ENCODE measurements around the gene ABCG1.

Gene ABCG1

GRCh38 chr21:42250422-42251403 lies 31.8 kb downstream of the ABCG1 start:
- H3K36me3 ChIP-seq (replicated peaks in 1 of 2; ENCODE audit: control insufficient read depth in 2 of 2, insufficient read depth in 2 of 2, low read length in 2 of 2) = peaks cover 0 to 1% of the 10 kb centered on the region in 2 donors
- H3K18ac ChIP-seq (ENCODE audit: low read length) = no peak overlapping the region
- no peaks in the 10 kb centered on the region for H3K27me3 ChIP-seq (ENCODE audit: control insufficient read depth in 3 of 3, insufficient read depth in 3 of 3, low read depth in 1 of 3, low read length in 3 of 3)
- no peak overlapping the region for H2AFZ ChIP-seq (ENCODE audit: low read length)
- no peak overlapping the region for H4K8ac ChIP-seq (ENCODE audit: low read depth, low read length)
- H2BK5ac ChIP-seq (ENCODE audit: low read length) = no peak overlapping the region
- H3K4ac ChIP-seq (ENCODE audit: low read length) = no peak overlapping the region
- H4K91ac ChIP-seq (ENCODE audit: low read depth, low read length, poor library complexity) = no peak overlapping the region
- H2BK120ac ChIP-seq (ENCODE audit: low read depth, low read length) = no peak overlapping the region
- H3K9me3 ChIP-seq (replicated peaks in 1 of 2; ENCODE audit: control insufficient read depth in 2 of 2, insufficient read depth in 1 of 2, low read depth in 1 of 2, low read length in 2 of 2) = no peaks in the 10 kb centered on the region
- H3K4me3 ChIP-seq (ENCODE audit: low read length in 2 of 2) = no peak overlapping the region
- no peak overlapping the region for H3K23ac ChIP-seq (ENCODE audit: low read depth, low read length, poor library complexity)
- no peak overlapping the region for H3K27ac ChIP-seq (replicated peaks; ENCODE audit: low read length)
- no peak overlapping the region for H2BK15ac ChIP-seq (ENCODE audit: low read length)
- H2AK5ac ChIP-seq (ENCODE audit: low read depth, low read length) = peak overlapping the region; percentile 33
- H3K79me1 ChIP-seq (ENCODE audit: low read depth, low read length) = no peaks in the 10 kb centered on the region
- WGBS, 2 donors (ENCODE audit: extremely low coverage in 2 of 2, insufficient read length in 2 of 2, insufficient replicate concordance in 1 of 2) = no CpG with 5 or more reads among the region's 19 CpGs
- no peak overlapping the region for H3K9ac ChIP-seq (ENCODE audit: low read depth, low read length, poor library complexity)
- no peak for DNase-seq (ENCODE audit: low spot score)
- H2BK12ac ChIP-seq (ENCODE audit: low read length) = no peak overlapping the region
- no peak overlapping the region for H3K4me2 ChIP-seq (ENCODE audit: insufficient read depth, low read length, poor library complexity, severe bottlenecking)
- H3K4me1 ChIP-seq (ENCODE audit: control insufficient read depth in 2 of 2, insufficient read depth in 1 of 2, low read depth in 1 of 2, low read length in 2 of 2) = peaks cover 0 to 8% of the 10 kb centered on the region in 2 donors
- H3K14ac ChIP-seq (ENCODE audit: low read length) = no peak overlapping the region

- H3K9me3 ChIP-seq (replicated peaks in 1 of 2; ENCODE audit: control insufficient read depth in 2 of 2, insufficient read depth in 1 of 2, low read depth in 1 of 2, low read length in 2 of 2) = no peaks in the 10 kb centered on the region
- peaks cover 0 to 6% of the 10 kb centered on the region in 2 donors for H3K4me1 ChIP-seq (ENCODE audit: control insufficient read depth in 2 of 2, insufficient read depth in 1 of 2, low read depth in 1 of 2, low read length in 2 of 2)
- H3K14ac ChIP-seq (ENCODE audit: low read length) = no peak overlapping the region
- WGBS, 2 donors (ENCODE audit: extremely low coverage in 2 of 2, insufficient read length in 2 of 2, insufficient replicate concordance in 1 of 2) = no CpG with 5 or more reads among the region's 13 CpGs
- peak overlapping the region; percentile 37 for H3K18ac ChIP-seq (ENCODE audit: low read length)
- no peak overlapping the region for H2AFZ ChIP-seq (ENCODE audit: low read length)
- H3K79me1 ChIP-seq (ENCODE audit: low read depth, low read length) = no peaks in the 10 kb centered on the region
- H2BK15ac ChIP-seq (ENCODE audit: low read length) = no peak overlapping the region
- peaks cover 0 to 1% of the 10 kb centered on the region in 2 donors for H3K36me3 ChIP-seq (replicated peaks in 1 of 2; ENCODE audit: control insufficient read depth in 2 of 2, insufficient read depth in 2 of 2, low read length in 2 of 2)
- no peaks in the 10 kb centered on the region for H3K27me3 ChIP-seq (ENCODE audit: control insufficient read depth in 3 of 3, insufficient read depth in 3 of 3, low read depth in 1 of 3, low read length in 3 of 3)
- no peak overlapping the region for H3K9ac ChIP-seq (ENCODE audit: low read depth, low read length, poor library complexity)
- DNase-seq (ENCODE audit: low spot score) = no peak
- H2AK5ac ChIP-seq (ENCODE audit: low read depth, low read length) = no peak overlapping the region
- no peak overlapping the region for H3K4me2 ChIP-seq (ENCODE audit: insufficient read depth, low read length, poor library complexity, severe bottlenecking)
- no peak overlapping the region for H3K4ac ChIP-seq (ENCODE audit: low read length)
- H3K4me3 ChIP-seq (ENCODE audit: low read length in 2 of 2) = no peak overlapping the region
- H3K27ac ChIP-seq (replicated peaks; ENCODE audit: low read length) = no peak overlapping the region
- no peak overlapping the region for H2BK12ac ChIP-seq (ENCODE audit: low read length)
- no peak overlapping the region for H3K23ac ChIP-seq (ENCODE audit: low read depth, low read length, poor library complexity)
- H2BK120ac ChIP-seq (ENCODE audit: low read depth, low read length) = no peak overlapping the region
- H2BK5ac ChIP-seq (ENCODE audit: low read length) = no peak overlapping the region
- no peak overlapping the region for H4K91ac ChIP-seq (ENCODE audit: low read depth, low read length, poor library complexity)
- H4K8ac ChIP-seq (ENCODE audit: low read depth, low read length) = no peak overlapping the region
Measured at GRCh38 chr21:42251654-42252324, 32.8 kb downstream of the ABCG1 start.

- no peak overlapping the region for H3K18ac ChIP-seq (ENCODE audit: low read length)
Measured at GRCh38 chr21:42252325-42252654, 33.4 kb downstream of the ABCG1 start.

DNA sequence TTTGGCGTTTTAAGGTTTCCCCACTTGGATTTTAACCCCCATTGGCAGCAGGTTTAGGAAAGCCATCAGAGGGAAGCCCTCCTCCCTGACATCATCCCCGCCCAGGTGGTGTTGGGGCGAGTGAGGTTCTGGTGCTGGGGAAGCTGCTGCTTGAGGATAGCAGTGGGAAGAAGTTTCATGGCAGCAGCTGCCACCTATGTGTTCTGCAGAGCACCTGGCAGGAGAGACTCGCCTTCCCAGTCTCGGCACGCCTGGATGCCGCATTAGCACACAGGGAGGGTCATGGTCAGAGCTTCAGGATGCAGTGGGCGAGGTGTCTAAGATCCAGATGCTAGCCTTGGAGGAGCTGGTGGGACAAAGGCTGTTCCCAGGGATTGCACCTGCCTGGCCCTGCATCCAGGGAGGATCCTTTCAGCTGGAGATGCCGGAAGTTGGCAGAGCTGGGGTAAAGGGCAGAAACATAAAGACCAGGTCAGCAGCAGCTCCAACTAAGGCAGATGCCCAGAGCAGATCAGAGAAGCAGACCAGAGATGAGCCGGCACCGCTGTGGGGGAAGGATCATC lies 33.9 kb downstream of the ABCG1 start:
- Histone ChIP-seq H2BK15ac (ENCODE audit: low read length) (peak overlapping the region; percentile 22), H3K4ac (ENCODE audit: low read length) (no peak overlapping the region), H3K4me3 (ENCODE audit: low read length in 2 of 2) (no peak overlapping the region), H3K27ac (replicated peaks; ENCODE audit: low read length) (no peak overlapping the region), H2BK12ac (ENCODE audit: low read length) (no peak overlapping the region), H3K36me3 (replicated peaks in 1 of 2; ENCODE audit: control insufficient read depth in 2 of 2, insufficient read depth in 2 of 2, low read length in 2 of 2) (peaks cover 0 to 1% of the 10 kb centered on the region in 2 donors), H3K14ac (ENCODE audit: low read length) (no peak overlapping the region), H3K9me3 (replicated peaks in 1 of 2; ENCODE audit: control insufficient read depth in 2 of 2, insufficient read depth in 1 of 2, low read depth in 1 of 2, low read length in 2 of 2) (no peaks in the 10 kb centered on the region), H2BK120ac (ENCODE audit: low read depth, low read length) (no peak overlapping the region), H4K91ac (ENCODE audit: low read depth, low read length, poor library complexity) (no peak overlapping the region), H2BK5ac (ENCODE audit: low read length) (no peak overlapping the region), H3K23ac (ENCODE audit: low read depth, low read length, poor library complexity) (peak overlapping the region; percentile 46), H2AK5ac (ENCODE audit: low read depth, low read length) (peak overlapping the region; percentile 89), H3K4me2 (ENCODE audit: insufficient read depth, low read length, poor library complexity, severe bottlenecking) (no peak overlapping the region), H4K8ac (ENCODE audit: low read depth, low read length) (no peak overlapping the region), H3K27me3 (ENCODE audit: control insufficient read depth in 3 of 3, insufficient read depth in 3 of 3, low read depth in 1 of 3, low read length in 3 of 3) (no peaks in the 10 kb centered on the region), H3K18ac (ENCODE audit: low read length) (peak overlapping the region; percentile 13), H2AFZ (ENCODE audit: low read length) (no peak overlapping the region), H3K9ac (ENCODE audit: low read depth, low read length, poor library complexity) (no peak overlapping the region), H3K79me1 (ENCODE audit: low read depth, low read length) (no peaks in the 10 kb centered on the region), H3K4me1 (ENCODE audit: control insufficient read depth in 2 of 2, insufficient read depth in 1 of 2, low read depth in 1 of 2, low read length in 2 of 2) (peaks cover 0 to 6% of the 10 kb centered on the region in 2 donors)
- DNase-seq (ENCODE audit: low spot score) = no peak
- no CpG with 5 or more reads among the region's 11 CpGs for WGBS, 2 donors (ENCODE audit: extremely low coverage in 2 of 2, insufficient read length in 2 of 2, insufficient replicate concordance in 1 of 2)

More at GRCh38 chr21:42252325-42252654, 33.4 kb downstream of the ABCG1 start:
- Histone ChIP-seq H3K4me1 (ENCODE audit: control insufficient read depth in 2 of 2, insufficient read depth in 1 of 2, low read depth in 1 of 2, low read length in 2 of 2) (peaks cover 0 to 6% of the 10 kb centered on the region in 2 donors), H3K27me3 (ENCODE audit: control insufficient read depth in 3 of 3, insufficient read depth in 3 of 3, low read depth in 1 of 3, low read length in 3 of 3) (no peaks in the 10 kb centered on the region), H2BK12ac (ENCODE audit: low read length) (no peak overlapping the region), H3K4ac (ENCODE audit: low read length) (no peak overlapping the region), H2BK5ac (ENCODE audit: low read length) (no peak overlapping the region), H2AK5ac (ENCODE audit: low read depth, low read length) (no peak overlapping the region), H2BK120ac (ENCODE audit: low read depth, low read length) (no peak overlapping the region), H3K36me3 (replicated peaks in 1 of 2; ENCODE audit: control insufficient read depth in 2 of 2, insufficient read depth in 2 of 2, low read length in 2 of 2) (peaks cover 0 to 1% of the 10 kb centered on the region in 2 donors), H3K4me2 (ENCODE audit: insufficient read depth, low read length, poor library complexity, severe bottlenecking) (no peak overlapping the region), H3K4me3 (ENCODE audit: low read length in 2 of 2) (no peak overlapping the region), H3K23ac (ENCODE audit: low read depth, low read length, poor library complexity) (no peak overlapping the region), H3K14ac (ENCODE audit: low read length) (no peak overlapping the region), H3K27ac (replicated peaks; ENCODE audit: low read length) (no peak overlapping the region), H3K79me1 (ENCODE audit: low read depth, low read length) (no peaks in the 10 kb centered on the region), H4K91ac (ENCODE audit: low read depth, low read length, poor library complexity) (no peak overlapping the region), H3K9ac (ENCODE audit: low read depth, low read length, poor library complexity) (no peak overlapping the region), H2BK15ac (ENCODE audit: low read length) (no peak overlapping the region), H2AFZ (ENCODE audit: low read length) (no peak overlapping the region), H4K8ac (ENCODE audit: low read depth, low read length) (no peak overlapping the region), H3K9me3 (replicated peaks in 1 of 2; ENCODE audit: control insufficient read depth in 2 of 2, insufficient read depth in 1 of 2, low read depth in 1 of 2, low read length in 2 of 2) (no peaks in the 10 kb centered on the region)
- no CpG with 5 or more reads among the region's 8 CpGs for WGBS, 2 donors (ENCODE audit: extremely low coverage in 2 of 2, insufficient read length in 2 of 2, insufficient replicate concordance in 1 of 2)
- DNase-seq (ENCODE audit: low spot score) = no peak

All from neuronal stem cell (in vitro differentiated cells).